Nephron (organoid): ENCODE measurements around the gene THAP7.
A peak's percentile ranks its signal among the peaks of the same experiment; 100 is the strongest.

Source experiments
- H3K27ac Mint-ChIP-seq, 3 experiments: 2 replicates each; pipeline ENCODE4 v1.8.0; 2020; ENCODE audit warnings: mixed read lengths in 3 of 3, mild to moderate bottlenecking in 2 of 3, moderate library complexity in 1 of 3
- H3K27me3 Mint-ChIP-seq: 2 replicates; pipeline ENCODE4 v1.8.0; 2021; ENCODE audit warnings: low read depth, mild to moderate bottlenecking, moderate library complexity, mixed read lengths
- H3K36me3 Mint-ChIP-seq: 2 replicates; pipeline ENCODE4 v1.8.0; 2020; ENCODE audit warnings: low read depth, mixed read lengths
- H3K4me1 Mint-ChIP-seq: 2 replicates; pipeline ENCODE4 v1.8.0; 2020; ENCODE audit warnings: mixed read lengths
- H3K4me3 Mint-ChIP-seq, 3 experiments: 2 replicates each; pipeline ENCODE4 v1.8.0; 2020; ENCODE audit warnings: mild to moderate bottlenecking in 3 of 3, mixed read lengths in 3 of 3, moderate library complexity in 2 of 3
- H3K9me3 Mint-ChIP-seq: 2 replicates; pipeline ENCODE4 v1.8.0; 2020; ENCODE audit warnings: mixed read lengths
- CTCF ChIP-seq, 3 experiments: fragments of 200-600 bp; sonication (generic); IDR thresholded peaks; one replicate each; pipeline ENCODE4 v1.5.0; 2021; ENCODE audit warnings: antibody characterized with exemption in 3 of 3; ENCODE audit not compliant: unreplicated experiment in 3 of 3

Gene THAP7

GRCh38 chr22:21032037-21032867, 30.3 kb upstream of the THAP7 start, which contains the start of gene SLC7A4:
SLC7A4 (minus strand) TSS chr22:21032561; CDS start chr22:21031812, 749 bp downstream.
- Mint-ChIP-seq H3K27ac (no peak within 1 kb of the TSS), H3K27me3 (peaks cover 29% of the 10 kb centered on the region), H3K36me3 (no peaks in the 10 kb centered on the region), H3K4me1 (peaks cover 21% of the 10 kb centered on the region), H3K9me3 (no peaks in the 10 kb centered on the region), H3K4me3 (peak within 1 kb of the TSS in 2 of 3 experiments; percentile 8 to 68)
- no peak for TF ChIP-seq CTCF (IDR thresholded peaks at IDR 0.05; ENCODE audit: unreplicated experiment in 3 of 3)

- Mint-ChIP-seq H3K4me1 (peaks cover 27% of the 10 kb centered on the region), H3K4me3 (peak overlapping the region in 1 of 3 experiments; percentile 56), H3K27ac (no peak overlapping the region), H3K36me3 (no peaks in the 10 kb centered on the region), H3K27me3 (peaks cover 32% of the 10 kb centered on the region), H3K9me3 (no peaks in the 10 kb centered on the region)
- no peak for TF ChIP-seq CTCF (IDR thresholded peaks at IDR 0.05; ENCODE audit: unreplicated experiment in 3 of 3)
Measured at GRCh38 chr22:21031545-21032036, 29.7 kb upstream of the THAP7 start.

- no peaks in the 10 kb centered on the region for H3K36me3 Mint-ChIP-seq
- H3K27me3 Mint-ChIP-seq = peaks cover 32% of the 10 kb centered on the region
- no peak overlapping the region for H3K27ac Mint-ChIP-seq
- peak overlapping the region; percentile 50 to 63 (median 56) for H3K4me3 Mint-ChIP-seq
- H3K9me3 Mint-ChIP-seq = no peaks in the 10 kb centered on the region
- H3K4me1 Mint-ChIP-seq = peaks cover 27% of the 10 kb centered on the region
- TF ChIP-seq CTCF (IDR thresholded peaks at IDR 0.05; ENCODE audit: unreplicated experiment in 3 of 3) = no peak
Measured at GRCh38 chr22:21030621-21031544, 29.0 kb upstream of the THAP7 start.

- H3K27ac Mint-ChIP-seq = no peak overlapping the region
- peaks cover 27% of the 10 kb centered on the region for H3K4me1 Mint-ChIP-seq
- H3K27me3 Mint-ChIP-seq = peaks cover 32% of the 10 kb centered on the region
- H3K9me3 Mint-ChIP-seq = no peaks in the 10 kb centered on the region
- H3K4me3 Mint-ChIP-seq = no peak overlapping the region
- TF ChIP-seq CTCF (IDR thresholded peaks at IDR 0.05; ENCODE audit: unreplicated experiment in 3 of 3) = no peak
- H3K36me3 Mint-ChIP-seq = no peaks in the 10 kb centered on the region
Measured at GRCh38 chr22:21030032-21030431, 28.1 kb upstream of the THAP7 start.

- Mint-ChIP-seq H3K4me1 (peaks cover 27% of the 10 kb centered on the region), H3K4me3 (no peak overlapping the region), H3K36me3 (no peaks in the 10 kb centered on the region), H3K27me3 (peaks cover 32% of the 10 kb centered on the region), H3K27ac (peak overlapping the region in 1 of 3 experiments; percentile 48), H3K9me3 (no peaks in the 10 kb centered on the region)
- no peak for TF ChIP-seq CTCF (IDR thresholded peaks at IDR 0.05; ENCODE audit: unreplicated experiment in 3 of 3)
Measured at GRCh38 chr22:21029486-21030025, 27.6 kb upstream of the THAP7 start.
